Kidney epithelial cell (primary cell): ENCODE measurements around the gene ASCL4. TPM values are rescaled to one million over a fixed set of nuclear protein-coding genes. Genes with fewer than 3 reads are reported as not detected.

Experiments
- DNase-seq: peaks from one replicate; pipeline ENCODE4 v3.0.0-alpha.2; 2010; ENCODE audit warnings: low read depth
- H3K27me3 ChIP-seq: 2 replicates; pipeline ENCODE4 v1.6.0; 2011; ENCODE audit warnings: low read length; ENCODE audit not compliant: control insufficient read depth, insufficient read depth
- H3K36me3 ChIP-seq: 2 replicates; pipeline ENCODE4 v1.5.1; 2011; ENCODE audit warnings: low read length; ENCODE audit not compliant: control insufficient read depth, insufficient read depth
- H3K4me3 ChIP-seq: 2 replicates; pipeline ENCODE4 v1.5.1; 2011; ENCODE audit warnings: low read depth, mild to moderate bottlenecking, control low read depth, low read length
- CTCF ChIP-seq: IDR thresholded peaks from 2 replicates; pipeline ENCODE4 v1.5.1; 2011; ENCODE audit warnings: mild to moderate bottlenecking, moderate library complexity, low read length, control low read depth, inconsistent platforms; ENCODE audit not compliant: insufficient read depth, poor library complexity, severe bottlenecking
- total RNA-seq: library from RNA; depleted of rRNA; stranded (reverse); fragments of >200 nt; gene quantifications from 2 replicates; pipeline ENCODE4 v1.2.3, GENCODE V29; 2015

ASCL4 gene
- total RNA-seq, 1 donor from 2014 or later, result not detected

GRCh38 chr12:107805488-107806180 lies 31.1 kb downstream of the ASCL4 start:
- no peaks in the 10 kb centered on the region for H3K27me3 ChIP-seq
- no peak overlapping the region for H3K4me3 ChIP-seq
- TF ChIP-seq CTCF, result no peak
- H3K36me3 ChIP-seq, result no peaks in the 10 kb centered on the region
- DNase-seq, result no peak

- TF ChIP-seq CTCF, result no peak
- H3K27me3 ChIP-seq, result no peaks in the 10 kb centered on the region
- no peak for DNase-seq
- H3K36me3 ChIP-seq, result no peaks in the 10 kb centered on the region
- no peak overlapping the region for H3K4me3 ChIP-seq
Measured at GRCh38 chr12:107807471-107808150, 33.1 kb downstream of the ASCL4 start.

DNA sequence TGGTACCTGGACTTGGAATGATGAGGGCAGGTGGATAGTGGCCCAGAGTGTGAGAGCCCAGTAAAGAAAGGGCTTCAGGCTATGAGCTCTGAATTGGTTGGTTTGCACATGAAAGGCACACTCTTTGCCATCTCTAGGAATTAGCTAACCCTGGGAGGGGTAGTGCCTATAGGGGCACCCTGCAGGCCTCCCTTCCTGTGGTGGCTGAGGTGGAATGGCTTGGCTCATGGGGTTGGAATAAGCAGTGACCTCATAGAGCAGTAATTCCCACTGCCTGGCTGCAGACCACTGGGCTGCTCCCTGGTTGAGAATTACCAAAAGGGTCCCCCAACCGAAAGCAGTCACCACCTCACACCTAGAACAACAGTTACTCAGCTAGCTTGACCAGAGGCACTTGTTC lies 42.7 kb downstream of the ASCL4 start:
- H3K4me3 ChIP-seq, result no peak overlapping the region
- no peak for DNase-seq
- no peaks in the 10 kb centered on the region for H3K27me3 ChIP-seq
- H3K36me3 ChIP-seq, result no peaks in the 10 kb centered on the region
- no peak for TF ChIP-seq CTCF

DNA sequence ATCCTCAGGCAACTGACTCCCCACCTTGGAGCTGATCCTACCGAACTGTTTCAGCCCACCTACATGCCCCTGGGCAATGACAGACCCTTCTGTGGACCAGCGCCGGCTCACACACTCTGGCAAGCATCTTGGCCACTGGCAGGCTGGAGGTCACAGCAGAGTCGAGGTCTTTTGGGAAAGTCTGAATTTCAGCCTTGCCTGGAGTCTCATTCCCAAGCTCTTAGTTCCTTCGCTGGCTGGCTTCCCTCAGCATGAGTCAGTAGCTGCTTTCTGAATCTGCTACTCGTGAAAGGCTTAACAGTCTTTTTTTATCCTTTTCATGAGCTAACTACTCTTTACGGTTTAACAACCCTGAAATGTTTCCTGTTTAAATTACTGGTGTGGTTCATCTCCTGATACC lies 44.5 kb downstream of the ASCL4 start:
- H3K27me3 ChIP-seq, result no peaks in the 10 kb centered on the region
- TF ChIP-seq CTCF, result no peak
- no peak for DNase-seq
- H3K4me3 ChIP-seq, result no peak overlapping the region
- no peaks in the 10 kb centered on the region for H3K36me3 ChIP-seq

GRCh38 chr12:107822356-107822755 lies 47.9 kb downstream of the ASCL4 start:
- DNase-seq, result no peak
- no peaks in the 10 kb centered on the region for H3K36me3 ChIP-seq
- no peak overlapping the region for H3K4me3 ChIP-seq
- no peak for TF ChIP-seq CTCF
- no peaks in the 10 kb centered on the region for H3K27me3 ChIP-seq

Other genes starting within 250 kb of the ASCL4 start
- gene PWP1, start 88.9 kb upstream of the ASCL4 start, total RNA-seq, result 83.6 and 99.4 TPM in 2 replicates
- 51.4 and 54.6 TPM in 2 replicates for gene PRDM4, start 13.6 kb upstream of the ASCL4 start, total RNA-seq